ENCODE measurements around the gene PIEZO1. TPM values are rescaled to one million over a fixed set of nuclear protein-coding genes. Genes with fewer than 3 reads are reported as not detected.

The PIEZO1 gene
- polyA plus RNA-seq, 1 of the 3 experiments (the other 2 are of a cell fraction), result 184 TPM

GRCh38 chr16:88716601-88717001, 68.4 kb downstream of the PIEZO1 start:
- no peak overlapping the region for H2AFZ ChIP-seq (ENCODE audit: low read depth)
- H3K79me2 ChIP-seq (ENCODE audit: insufficient read depth), result no peaks in the 10 kb centered on the region
- TF ChIP-seq CTCF (IDR thresholded peaks at IDR 0.05) (no peak), TAF1 (IDR thresholded peaks at IDR 0.05; ENCODE audit: borderline replicate concordance, low read depth, low read length) (no peak), RAD21 (IDR thresholded peaks at IDR 0.05; ENCODE audit: low read length) (no peak), GABPA (IDR thresholded peaks at IDR 0.05; ENCODE audit: low read depth) (no peak), MEF2A (IDR thresholded peaks at IDR 0.05; ENCODE audit: borderline replicate concordance, low read depth) (no peak), SIN3A (IDR thresholded peaks at IDR 0.05; ENCODE audit: borderline replicate concordance, low read depth, low read length) (no peak), ELF1 (IDR thresholded peaks at IDR 0.05) (no peak), IRF3 (IDR thresholded peaks at IDR 0.05; ENCODE audit: low read depth, low read length) (no peak)
- WGBS (ENCODE audit: low lambda C conversion rate), result no CpG with 5 or more reads among the region's 21 CpGs
- no peak for DNase-seq
- POLR2A ChIA-PET, result no interaction called here
- CTCF ChIA-PET, result interaction anchor here (1.3 kb wide), 1 partner anchor 20 kb away, joined by 7 read pairs; no protein-coding TSS in a partner anchor
- peaks cover 12% of the 10 kb centered on the region for H3F3A ChIP-seq (replicated peaks; ENCODE audit: insufficient read depth)
- no peaks in the 10 kb centered on the region for H3K9me3 ChIP-seq
- no peaks in the 10 kb centered on the region for H3K4me1 ChIP-seq (ENCODE audit: control insufficient read depth in 1 of 2, insufficient read depth in 2 of 2, low read depth in 1 of 2, low read length in 1 of 2)
- H4K20me1 ChIP-seq (ENCODE audit: insufficient read depth), result peaks cover 5% of the 10 kb centered on the region; the same call in 1 of the 2 replicates
- H3K27ac ChIP-seq (ENCODE audit: low read depth in 2 of 2, low read length in 1 of 2), result no peak overlapping the region
- no peak overlapping the region for H3K4me2 ChIP-seq
- no peaks in the 10 kb centered on the region for H3K9me2 ChIP-seq
- no peaks in the 10 kb centered on the region for H3K27me3 ChIP-seq (ENCODE audit: insufficient read depth)
- H3K9ac ChIP-seq, result no peak overlapping the region
- H3K4me3 ChIP-seq (ENCODE audit: low read depth in 2 of 2, low read length in 1 of 2), result no peak overlapping the region
- peaks cover 17 to 65% of the 10 kb centered on the region in 2 experiments for H3K36me3 ChIP-seq (replicated peaks in 1 of 2; ENCODE audit: control insufficient read depth in 1 of 2, insufficient read depth in 2 of 2, low read length in 1 of 2)

- ChIA-PET POLR2A (no interaction called here), CTCF (interaction anchor here (1.3 kb wide), 1 partner anchor 21 kb away, joined by 7 read pairs; no protein-coding TSS in a partner anchor)
- no peaks in the 10 kb centered on the region for H3K27me3 ChIP-seq (ENCODE audit: insufficient read depth)
- H3K4me2 ChIP-seq, result no peak overlapping the region
- H3K9me2 ChIP-seq, result no peaks in the 10 kb centered on the region
- H3F3A ChIP-seq (replicated peaks; ENCODE audit: insufficient read depth), result peaks cover 15% of the 10 kb centered on the region
- H3K27ac ChIP-seq (ENCODE audit: low read depth in 2 of 2, low read length in 1 of 2), result no peak overlapping the region
- no peaks in the 10 kb centered on the region for H3K79me2 ChIP-seq (ENCODE audit: insufficient read depth)
- no peak for TF ChIP-seq GABPA (IDR thresholded peaks at IDR 0.05; ENCODE audit: low read depth)
- TF ChIP-seq POLR2AphosphoS5 (IDR thresholded peaks at IDR 0.05; ENCODE audit: low read depth, low read length), result no peak
- TF ChIP-seq TEAD4 (IDR thresholded peaks at IDR 0.05; ENCODE audit: borderline replicate concordance, insufficient read depth), result no peak
- TF ChIP-seq NFIC (IDR thresholded peaks at IDR 0.05; ENCODE audit: borderline replicate concordance), result no peak
- no peak for TF ChIP-seq SMC3 (IDR thresholded peaks at IDR 0.05; ENCODE audit: low read depth, low read length)
- DNase-seq, result no peak
- no peak overlapping the region for H3K9ac ChIP-seq
- H4K20me1 ChIP-seq (ENCODE audit: insufficient read depth), result peaks cover 5% of the 10 kb centered on the region; the same call in 1 of the 2 replicates
- H3K9me3 ChIP-seq, result no peaks in the 10 kb centered on the region
- peaks cover 17 to 62% of the 10 kb centered on the region in 2 experiments for H3K36me3 ChIP-seq (replicated peaks in 1 of 2; ENCODE audit: control insufficient read depth in 1 of 2, insufficient read depth in 2 of 2, low read length in 1 of 2)
- H3K4me1 ChIP-seq (ENCODE audit: control insufficient read depth in 1 of 2, insufficient read depth in 2 of 2, low read depth in 1 of 2, low read length in 1 of 2), result no peaks in the 10 kb centered on the region
- H2AFZ ChIP-seq (ENCODE audit: low read depth), result no peak overlapping the region
- WGBS (ENCODE audit: low lambda C conversion rate), result no CpG with 5 or more reads among the region's 15 CpGs
- no peak overlapping the region for H3K4me3 ChIP-seq (ENCODE audit: low read depth in 2 of 2, low read length in 1 of 2)
Measured at GRCh38 chr16:88716201-88716600, 68.8 kb downstream of the PIEZO1 start.

Data from SK-N-SH (cell line).